OCI-LY7 (cell line): Measurements from ENCODE around the gene LMX1A. TPM values are rescaled to one million over a fixed set of nuclear protein-coding genes. Genes with fewer than 3 reads are reported as not detected.

Experiments
- BruUV-seq: library from RNA; stranded (reverse); fragments of 400-500 nt; replicated peaks from 2 replicates; lab custom pipeline; 2021; lab: Mats Ljungman, UMichigan
- CTCF ChIA-PET: fragments of 300-600 bp; sonication (Branson Sonifier 250); formaldehyde crosslinking; loops from one replicate; lab custom pipeline; 2022; ENCODE audit warnings: antibody characterized with exemption; ENCODE audit not compliant: unreplicated experiment; lab: Charles Lee
- POLR2A ChIA-PET: fragments of 300-600 bp; sonication (Branson Sonifier 250); formaldehyde crosslinking; loops from one replicate; lab custom pipeline; 2022; ENCODE audit warnings: antibody characterized with exemption; lab: Charles Lee
- DNase-seq: peaks from one replicate; pipeline ENCODE4 v3.0.0-alpha.2; 2015; ENCODE audit warnings: low spot score
- H2AFZ ChIP-seq: fragments of 200-600 bp; sonication (generic), shearing (Covaris generic); 2 replicates; pipeline ENCODE4 v1.6.1; 2014; ENCODE audit warnings: mild to moderate bottlenecking, antibody characterized with exemption, low read length, moderate library complexity
- H3K27ac ChIP-seq: fragments of 200-600 bp; sonication (generic); 2 replicates; pipeline ENCODE4 v1.5.1; 2014; ENCODE audit warnings: mixed run types, low read depth, mild to moderate bottlenecking, moderate library complexity, low read length, inconsistent platforms; ENCODE audit not compliant: poor library complexity, severe bottlenecking
- H3K36me3 ChIP-seq: fragments of 200-600 bp; sonication (generic); 2 replicates; pipeline ENCODE4 v1.6.1; 2014; ENCODE audit warnings: mild to moderate bottlenecking, antibody characterized with exemption, low read length, moderate library complexity, mixed read lengths; ENCODE audit not compliant: insufficient read depth
- H3K4me1 ChIP-seq: fragments of 200-600 bp; sonication (generic); 2 replicates; pipeline ENCODE4 v1.5.1; 2014; ENCODE audit warnings: mild to moderate bottlenecking, low read length; ENCODE audit not compliant: insufficient read depth, poor library complexity, severe bottlenecking
- H3K4me2 ChIP-seq: fragments of 200-600 bp; sonication (generic); 2 replicates; pipeline ENCODE4 v1.6.1; 2014; ENCODE audit warnings: mild to moderate bottlenecking, low read length
- H3K4me3 ChIP-seq: fragments of 200-600 bp; sonication (generic); 2 replicates; pipeline ENCODE4 v1.5.1; 2014; ENCODE audit warnings: mild to moderate bottlenecking, low read depth, low read length; ENCODE audit not compliant: poor library complexity, severe bottlenecking
- H3K79me2 ChIP-seq: fragments of 200-600 bp; sonication (generic); 2 replicates; pipeline ENCODE4 v1.6.1; 2016; ENCODE audit warnings: low read depth, mild to moderate bottlenecking, low read length, moderate library complexity, mixed read lengths; ENCODE audit not compliant: insufficient read depth
- H3K9me2 ChIP-seq: fragments of 200-600 bp; sonication (generic); 2 replicates; pipeline ENCODE4 v1.6.1; 2016; ENCODE audit warnings: mild to moderate bottlenecking, low read length, mixed read lengths; ENCODE audit not compliant: insufficient read depth
- H3K9me3 ChIP-seq: fragments of 200-600 bp; sonication (generic); 2 replicates; pipeline ENCODE4 v1.6.1; 2014; ENCODE audit warnings: mild to moderate bottlenecking, mixed run types, low read length, mixed read lengths
- H4K20me1 ChIP-seq: fragments of 200-600 bp; sonication (generic); 2 replicates; pipeline ENCODE4 v1.6.1; 2014; ENCODE audit warnings: mild to moderate bottlenecking, antibody characterized with exemption, low read length, moderate library complexity, mixed read lengths; ENCODE audit not compliant: insufficient read depth
- EZH2phosphoT487 ChIP-seq: fragments of 200-600 bp; sonication (generic); IDR thresholded peaks from 2 replicates; pipeline ENCODE4 v1.6.1; 2018; ENCODE audit warnings: low read depth, borderline replicate concordance, mild to moderate bottlenecking, mixed run types, antibody characterized with exemption, low read length, moderate library complexity, mixed read lengths
- intact Hi-C: fragments of 100-400 bp; cut with micrococcal nuclease; formaldehyde crosslinking; loops from one replicate; pipeline ENCODE4 v1.10.0; 2022; ENCODE audit not compliant: unreplicated experiment
- total RNA-seq, 2 experiments: library from RNA; depleted of rRNA in 1 of 2; stranded (reverse); fragments of >200 nt in 1 of 2; shearing (Covaris generic) in 1 of 2; gene quantifications; 2 replicates each; pipeline ENCODE4 v1.2.3, GENCODE V29; 2014 to 2022
- TF ChIP-seq, protein P1 (sequence below): fragments of 200-600 bp; sonication (generic); conservative IDR thresholded peaks from 2 replicates; pipeline ENCODE4 v1.5.1; 2014; ENCODE audit warnings: mild to moderate bottlenecking, antibody characterized with exemption, low read length, moderate library complexity, mixed read lengths

LMX1A gene
- total RNA-seq, 2 experiments from 2014 or later, result not detected

DNA sequence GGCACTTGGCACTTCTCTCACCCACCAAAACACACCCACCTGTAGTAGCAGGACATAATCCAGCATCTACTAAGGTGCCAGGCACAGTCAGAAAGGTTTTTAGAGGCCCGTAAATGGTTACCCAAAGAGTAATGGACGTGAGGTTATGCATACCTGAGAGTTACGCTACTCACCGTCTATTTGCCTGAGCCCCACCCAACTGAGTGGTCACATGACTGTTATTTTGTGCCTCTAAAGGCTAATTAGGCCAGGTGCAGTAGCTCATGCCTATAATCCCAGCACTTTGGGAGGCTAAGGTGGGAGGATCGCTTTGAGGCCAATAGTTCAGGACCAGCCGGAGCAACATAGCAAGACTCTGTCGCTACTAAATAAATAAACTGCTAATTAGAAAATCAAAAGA is 11.0 kb downstream of the LMX1A start:
- Histone ChIP-seq H3K9me3 (no peaks in the 10 kb centered on the region), H3K79me2 (no peaks in the 10 kb centered on the region), H2AFZ (no peak overlapping the region), H4K20me1 (no peaks in the 10 kb centered on the region), H3K4me3 (no peak overlapping the region), H3K4me2 (no peak overlapping the region), H3K36me3 (no peaks in the 10 kb centered on the region), H3K27ac (no peak overlapping the region), H3K9me2 (no peaks in the 10 kb centered on the region), H3K4me1 (no peaks in the 10 kb centered on the region)
- BruUV-seq, result no TSS peak
- POLR2A ChIA-PET, result no interaction called here
- DNase-seq, result no peak
- intact Hi-C loops, result no loop called here
- CTCF ChIA-PET, result no interaction called here
- TF ChIP-seq, protein P1, sequence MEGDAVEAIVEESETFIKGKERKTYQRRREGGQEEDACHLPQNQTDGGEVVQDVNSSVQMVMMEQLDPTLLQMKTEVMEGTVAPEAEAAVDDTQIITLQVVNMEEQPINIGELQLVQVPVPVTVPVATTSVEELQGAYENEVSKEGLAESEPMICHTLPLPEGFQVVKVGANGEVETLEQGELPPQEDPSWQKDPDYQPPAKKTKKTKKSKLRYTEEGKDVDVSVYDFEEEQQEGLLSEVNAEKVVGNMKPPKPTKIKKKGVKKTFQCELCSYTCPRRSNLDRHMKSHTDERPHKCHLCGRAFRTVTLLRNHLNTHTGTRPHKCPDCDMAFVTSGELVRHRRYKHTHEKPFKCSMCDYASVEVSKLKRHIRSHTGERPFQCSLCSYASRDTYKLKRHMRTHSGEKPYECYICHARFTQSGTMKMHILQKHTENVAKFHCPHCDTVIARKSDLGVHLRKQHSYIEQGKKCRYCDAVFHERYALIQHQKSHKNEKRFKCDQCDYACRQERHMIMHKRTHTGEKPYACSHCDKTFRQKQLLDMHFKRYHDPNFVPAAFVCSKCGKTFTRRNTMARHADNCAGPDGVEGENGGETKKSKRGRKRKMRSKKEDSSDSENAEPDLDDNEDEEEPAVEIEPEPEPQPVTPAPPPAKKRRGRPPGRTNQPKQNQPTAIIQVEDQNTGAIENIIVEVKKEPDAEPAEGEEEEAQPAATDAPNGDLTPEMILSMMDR, result no peak
- TF ChIP-seq EZH2phosphoT487, result no peak

DNA sequence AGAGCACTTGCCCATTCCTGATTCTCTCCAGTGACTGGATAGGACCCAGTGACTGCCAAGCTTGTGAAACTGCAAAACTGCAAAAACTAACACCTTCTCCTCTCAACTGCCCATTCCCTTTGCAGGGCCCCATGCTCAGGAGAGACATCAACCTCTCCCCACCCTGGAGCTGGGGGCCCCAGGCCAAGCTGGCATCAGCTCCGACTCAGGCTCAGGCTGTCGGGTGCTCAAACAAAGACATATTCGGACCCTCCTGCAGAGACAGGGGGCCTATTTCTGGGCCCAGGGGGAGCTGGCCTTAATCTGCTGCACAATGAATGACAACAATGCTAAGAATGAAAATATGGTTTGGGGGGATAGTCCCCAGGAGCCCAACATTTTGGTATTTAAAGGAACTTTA is 11.8 kb downstream of the LMX1A start:
- no peak overlapping the region for H3K4me2 ChIP-seq
- intact Hi-C loops, result no loop called here
- H3K4me1 ChIP-seq, result no peaks in the 10 kb centered on the region
- no peaks in the 10 kb centered on the region for H4K20me1 ChIP-seq
- TF ChIP-seq EZH2phosphoT487, result no peak
- TF ChIP-seq, protein P1, result no peak
- H3K9me3 ChIP-seq, result no peaks in the 10 kb centered on the region
- no peaks in the 10 kb centered on the region for H3K36me3 ChIP-seq
- ChIA-PET CTCF (no interaction called here), POLR2A (interaction anchor here (0.6 kb wide), 1 partner anchor 1095 kb away, joined by 4 read pairs; no protein-coding TSS in a partner anchor)
- H3K9me2 ChIP-seq, result no peaks in the 10 kb centered on the region
- no peak overlapping the region for H3K27ac ChIP-seq
- no peak overlapping the region for H3K4me3 ChIP-seq
- H3K79me2 ChIP-seq, result no peaks in the 10 kb centered on the region
- no peak overlapping the region for H2AFZ ChIP-seq
- BruUV-seq, result no TSS peak
- DNase-seq, result no peak

DNA sequence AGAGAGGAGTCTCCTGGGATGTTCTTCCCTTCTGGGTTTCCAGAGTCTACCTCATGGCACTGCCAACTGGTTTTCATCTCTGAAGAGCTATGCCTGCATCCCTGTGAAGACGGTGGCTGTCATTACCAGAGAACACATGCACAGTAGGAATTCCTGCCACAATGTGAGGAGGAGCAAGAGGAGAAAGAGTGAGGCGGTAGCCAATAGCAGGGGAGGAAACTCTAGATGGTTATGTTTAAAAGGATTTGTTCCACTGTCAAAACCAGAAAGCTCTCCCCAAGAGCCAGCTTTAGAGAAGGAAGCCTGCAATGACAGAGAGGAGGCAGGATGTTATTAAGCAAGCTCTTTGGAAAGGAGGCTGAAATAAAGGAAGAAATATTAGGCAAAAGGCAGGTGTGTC is 12.3 kb downstream of the LMX1A start:
- ChIA-PET CTCF (no interaction called here), POLR2A (interaction anchor here (0.6 kb wide), 1 partner anchor 1095 kb away, joined by 4 read pairs; no protein-coding TSS in a partner anchor)
- no TSS peak for BruUV-seq
- H3K4me2 ChIP-seq, result no peak overlapping the region
- no peaks in the 10 kb centered on the region for H3K79me2 ChIP-seq
- H3K36me3 ChIP-seq, result no peaks in the 10 kb centered on the region
- no peaks in the 10 kb centered on the region for H3K9me2 ChIP-seq
- TF ChIP-seq, protein P1, result no peak
- TF ChIP-seq EZH2phosphoT487, result no peak
- no peak overlapping the region for H3K4me3 ChIP-seq
- no peaks in the 10 kb centered on the region for H3K4me1 ChIP-seq
- DNase-seq, result no peak
- no peaks in the 10 kb centered on the region for H4K20me1 ChIP-seq
- intact Hi-C loops, result no loop called here
- H2AFZ ChIP-seq, result no peak overlapping the region
- no peak overlapping the region for H3K27ac ChIP-seq
- no peaks in the 10 kb centered on the region for H3K9me3 ChIP-seq
